ENCODE results near the gene TRIM54.
"Not testable (repeated sequence)": the region's sequence is repeated elsewhere in the genome, so short reads cannot be mapped to it uniquely, and the experiment has no call there.

DNA sequence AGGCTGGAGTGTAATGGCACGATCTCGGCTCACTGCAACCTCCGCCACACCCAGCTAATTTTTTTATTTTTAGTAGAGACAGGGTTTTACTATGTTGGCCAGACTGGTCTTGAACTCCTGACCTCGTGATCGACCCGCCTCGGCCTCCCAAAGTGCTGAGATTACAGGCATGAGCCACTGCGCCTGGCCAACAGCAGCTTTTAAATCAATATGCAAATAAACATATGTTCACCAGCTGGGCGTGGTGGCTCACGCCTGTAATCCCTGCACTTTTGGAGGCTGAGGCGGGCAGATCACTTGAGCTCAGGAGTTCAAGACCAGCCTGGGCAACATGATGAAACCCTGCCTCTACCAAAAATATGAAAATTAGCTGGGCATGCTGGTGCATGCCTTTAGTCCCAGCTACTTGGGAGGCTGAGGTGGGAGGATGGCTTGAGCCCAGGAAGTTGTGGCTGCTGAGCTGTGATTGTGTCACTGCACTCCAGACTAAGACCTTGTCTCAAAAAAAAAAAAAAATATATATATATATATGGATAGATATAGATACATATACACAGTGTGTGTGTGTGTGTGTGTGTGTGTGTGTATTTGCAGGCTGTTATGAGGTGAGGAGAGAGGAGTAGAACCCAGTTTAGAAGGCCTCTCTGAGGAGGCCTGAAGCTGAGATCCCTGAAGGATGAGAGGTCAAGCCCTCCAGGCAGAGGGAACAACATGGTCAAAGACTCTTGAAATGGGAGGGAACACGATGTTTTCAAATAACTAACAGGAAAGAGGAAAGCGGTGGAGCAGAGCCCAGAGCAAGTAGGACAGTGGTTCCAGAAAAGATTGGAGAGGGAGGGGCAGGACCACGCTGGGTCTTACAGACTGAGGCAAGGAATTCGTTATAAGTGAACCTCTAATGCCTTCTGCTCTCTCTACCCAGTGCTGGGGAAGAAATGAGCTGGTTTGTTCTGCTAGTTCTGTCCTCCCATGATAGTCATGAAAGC, 9.4 kb upstream of the TRIM54 start:
- TF ChIP-seq, protein P1, sequence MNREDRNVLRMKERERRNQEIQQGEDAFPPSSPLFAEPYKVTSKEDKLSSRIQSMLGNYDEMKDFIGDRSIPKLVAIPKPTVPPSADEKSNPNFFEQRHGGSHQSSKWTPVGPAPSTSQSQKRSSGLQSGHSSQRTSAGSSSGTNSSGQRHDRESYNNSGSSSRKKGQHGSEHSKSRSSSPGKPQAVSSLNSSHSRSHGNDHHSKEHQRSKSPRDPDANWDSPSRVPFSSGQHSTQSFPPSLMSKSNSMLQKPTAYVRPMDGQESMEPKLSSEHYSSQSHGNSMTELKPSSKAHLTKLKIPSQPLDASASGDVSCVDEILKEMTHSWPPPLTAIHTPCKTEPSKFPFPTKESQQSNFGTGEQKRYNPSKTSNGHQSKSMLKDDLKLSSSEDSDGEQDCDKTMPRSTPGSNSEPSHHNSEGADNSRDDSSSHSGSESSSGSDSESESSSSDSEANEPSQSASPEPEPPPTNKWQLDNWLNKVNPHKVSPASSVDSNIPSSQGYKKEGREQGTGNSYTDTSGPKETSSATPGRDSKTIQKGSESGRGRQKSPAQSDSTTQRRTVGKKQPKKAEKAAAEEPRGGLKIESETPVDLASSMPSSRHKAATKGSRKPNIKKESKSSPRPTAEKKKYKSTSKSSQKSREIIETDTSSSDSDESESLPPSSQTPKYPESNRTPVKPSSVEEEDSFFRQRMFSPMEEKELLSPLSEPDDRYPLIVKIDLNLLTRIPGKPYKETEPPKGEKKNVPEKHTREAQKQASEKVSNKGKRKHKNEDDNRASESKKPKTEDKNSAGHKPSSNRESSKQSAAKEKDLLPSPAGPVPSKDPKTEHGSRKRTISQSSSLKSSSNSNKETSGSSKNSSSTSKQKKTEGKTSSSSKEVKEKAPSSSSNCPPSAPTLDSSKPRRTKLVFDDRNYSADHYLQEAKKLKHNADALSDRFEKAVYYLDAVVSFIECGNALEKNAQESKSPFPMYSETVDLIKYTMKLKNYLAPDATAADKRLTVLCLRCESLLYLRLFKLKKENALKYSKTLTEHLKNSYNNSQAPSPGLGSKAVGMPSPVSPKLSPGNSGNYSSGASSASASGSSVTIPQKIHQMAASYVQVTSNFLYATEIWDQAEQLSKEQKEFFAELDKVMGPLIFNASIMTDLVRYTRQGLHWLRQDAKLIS (CRISPR knock-in tag; IDR thresholded peaks at IDR 0.05; ENCODE audit: borderline replicate concordance) = not testable (repeated sequence)
- TF ChIP-seq NR3C1 (CRISPR knock-in tag; conservative IDR thresholded peaks at IDR 0.05; ENCODE audit: low read depth); FOXK1 (CRISPR knock-in tag; IDR thresholded peaks at IDR 0.05); NFYB (CRISPR knock-in tag; conservative IDR thresholded peaks at IDR 0.05; ENCODE audit: low read depth); ELF4 (CRISPR knock-in tag; IDR thresholded peaks at IDR 0.05; ENCODE audit: low read depth); IRF2 (CRISPR knock-in tag; IDR thresholded peaks at IDR 0.05; ENCODE audit: borderline replicate concordance, low read depth): not testable (repeated sequence)
- TF ChIP-seq, protein P2, sequence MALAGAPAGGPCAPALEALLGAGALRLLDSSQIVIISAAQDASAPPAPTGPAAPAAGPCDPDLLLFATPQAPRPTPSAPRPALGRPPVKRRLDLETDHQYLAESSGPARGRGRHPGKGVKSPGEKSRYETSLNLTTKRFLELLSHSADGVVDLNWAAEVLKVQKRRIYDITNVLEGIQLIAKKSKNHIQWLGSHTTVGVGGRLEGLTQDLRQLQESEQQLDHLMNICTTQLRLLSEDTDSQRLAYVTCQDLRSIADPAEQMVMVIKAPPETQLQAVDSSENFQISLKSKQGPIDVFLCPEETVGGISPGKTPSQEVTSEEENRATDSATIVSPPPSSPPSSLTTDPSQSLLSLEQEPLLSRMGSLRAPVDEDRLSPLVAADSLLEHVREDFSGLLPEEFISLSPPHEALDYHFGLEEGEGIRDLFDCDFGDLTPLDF (CRISPR knock-in tag; IDR thresholded peaks at IDR 0.05) = not testable (repeated sequence)
- TF ChIP-seq, protein P3, sequence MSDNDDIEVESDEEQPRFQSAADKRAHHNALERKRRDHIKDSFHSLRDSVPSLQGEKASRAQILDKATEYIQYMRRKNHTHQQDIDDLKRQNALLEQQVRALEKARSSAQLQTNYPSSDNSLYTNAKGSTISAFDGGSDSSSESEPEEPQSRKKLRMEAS (CRISPR knock-in tag; IDR thresholded peaks at IDR 0.05) = not testable (repeated sequence)
- TF ChIP-seq, protein P4, sequence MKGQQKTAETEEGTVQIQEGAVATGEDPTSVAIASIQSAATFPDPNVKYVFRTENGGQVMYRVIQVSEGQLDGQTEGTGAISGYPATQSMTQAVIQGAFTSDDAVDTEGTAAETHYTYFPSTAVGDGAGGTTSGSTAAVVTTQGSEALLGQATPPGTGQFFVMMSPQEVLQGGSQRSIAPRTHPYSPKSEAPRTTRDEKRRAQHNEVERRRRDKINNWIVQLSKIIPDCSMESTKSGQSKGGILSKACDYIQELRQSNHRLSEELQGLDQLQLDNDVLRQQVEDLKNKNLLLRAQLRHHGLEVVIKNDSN (CRISPR knock-in tag; IDR thresholded peaks at IDR 0.05) = not testable (repeated sequence)
- TF ChIP-seq, protein P5, sequence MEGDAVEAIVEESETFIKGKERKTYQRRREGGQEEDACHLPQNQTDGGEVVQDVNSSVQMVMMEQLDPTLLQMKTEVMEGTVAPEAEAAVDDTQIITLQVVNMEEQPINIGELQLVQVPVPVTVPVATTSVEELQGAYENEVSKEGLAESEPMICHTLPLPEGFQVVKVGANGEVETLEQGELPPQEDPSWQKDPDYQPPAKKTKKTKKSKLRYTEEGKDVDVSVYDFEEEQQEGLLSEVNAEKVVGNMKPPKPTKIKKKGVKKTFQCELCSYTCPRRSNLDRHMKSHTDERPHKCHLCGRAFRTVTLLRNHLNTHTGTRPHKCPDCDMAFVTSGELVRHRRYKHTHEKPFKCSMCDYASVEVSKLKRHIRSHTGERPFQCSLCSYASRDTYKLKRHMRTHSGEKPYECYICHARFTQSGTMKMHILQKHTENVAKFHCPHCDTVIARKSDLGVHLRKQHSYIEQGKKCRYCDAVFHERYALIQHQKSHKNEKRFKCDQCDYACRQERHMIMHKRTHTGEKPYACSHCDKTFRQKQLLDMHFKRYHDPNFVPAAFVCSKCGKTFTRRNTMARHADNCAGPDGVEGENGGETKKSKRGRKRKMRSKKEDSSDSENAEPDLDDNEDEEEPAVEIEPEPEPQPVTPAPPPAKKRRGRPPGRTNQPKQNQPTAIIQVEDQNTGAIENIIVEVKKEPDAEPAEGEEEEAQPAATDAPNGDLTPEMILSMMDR (IDR thresholded peaks at IDR 0.05) = not testable (repeated sequence)
- TF ChIP-seq, protein P6, sequence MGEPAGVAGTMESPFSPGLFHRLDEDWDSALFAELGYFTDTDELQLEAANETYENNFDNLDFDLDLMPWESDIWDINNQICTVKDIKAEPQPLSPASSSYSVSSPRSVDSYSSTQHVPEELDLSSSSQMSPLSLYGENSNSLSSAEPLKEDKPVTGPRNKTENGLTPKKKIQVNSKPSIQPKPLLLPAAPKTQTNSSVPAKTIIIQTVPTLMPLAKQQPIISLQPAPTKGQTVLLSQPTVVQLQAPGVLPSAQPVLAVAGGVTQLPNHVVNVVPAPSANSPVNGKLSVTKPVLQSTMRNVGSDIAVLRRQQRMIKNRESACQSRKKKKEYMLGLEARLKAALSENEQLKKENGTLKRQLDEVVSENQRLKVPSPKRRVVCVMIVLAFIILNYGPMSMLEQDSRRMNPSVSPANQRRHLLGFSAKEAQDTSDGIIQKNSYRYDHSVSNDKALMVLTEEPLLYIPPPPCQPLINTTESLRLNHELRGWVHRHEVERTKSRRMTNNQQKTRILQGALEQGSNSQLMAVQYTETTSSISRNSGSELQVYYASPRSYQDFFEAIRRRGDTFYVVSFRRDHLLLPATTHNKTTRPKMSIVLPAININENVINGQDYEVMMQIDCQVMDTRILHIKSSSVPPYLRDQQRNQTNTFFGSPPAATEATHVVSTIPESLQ (CRISPR knock-in tag; IDR thresholded peaks at IDR 0.05) = not testable (repeated sequence)
- TF ChIP-seq, protein P7, sequence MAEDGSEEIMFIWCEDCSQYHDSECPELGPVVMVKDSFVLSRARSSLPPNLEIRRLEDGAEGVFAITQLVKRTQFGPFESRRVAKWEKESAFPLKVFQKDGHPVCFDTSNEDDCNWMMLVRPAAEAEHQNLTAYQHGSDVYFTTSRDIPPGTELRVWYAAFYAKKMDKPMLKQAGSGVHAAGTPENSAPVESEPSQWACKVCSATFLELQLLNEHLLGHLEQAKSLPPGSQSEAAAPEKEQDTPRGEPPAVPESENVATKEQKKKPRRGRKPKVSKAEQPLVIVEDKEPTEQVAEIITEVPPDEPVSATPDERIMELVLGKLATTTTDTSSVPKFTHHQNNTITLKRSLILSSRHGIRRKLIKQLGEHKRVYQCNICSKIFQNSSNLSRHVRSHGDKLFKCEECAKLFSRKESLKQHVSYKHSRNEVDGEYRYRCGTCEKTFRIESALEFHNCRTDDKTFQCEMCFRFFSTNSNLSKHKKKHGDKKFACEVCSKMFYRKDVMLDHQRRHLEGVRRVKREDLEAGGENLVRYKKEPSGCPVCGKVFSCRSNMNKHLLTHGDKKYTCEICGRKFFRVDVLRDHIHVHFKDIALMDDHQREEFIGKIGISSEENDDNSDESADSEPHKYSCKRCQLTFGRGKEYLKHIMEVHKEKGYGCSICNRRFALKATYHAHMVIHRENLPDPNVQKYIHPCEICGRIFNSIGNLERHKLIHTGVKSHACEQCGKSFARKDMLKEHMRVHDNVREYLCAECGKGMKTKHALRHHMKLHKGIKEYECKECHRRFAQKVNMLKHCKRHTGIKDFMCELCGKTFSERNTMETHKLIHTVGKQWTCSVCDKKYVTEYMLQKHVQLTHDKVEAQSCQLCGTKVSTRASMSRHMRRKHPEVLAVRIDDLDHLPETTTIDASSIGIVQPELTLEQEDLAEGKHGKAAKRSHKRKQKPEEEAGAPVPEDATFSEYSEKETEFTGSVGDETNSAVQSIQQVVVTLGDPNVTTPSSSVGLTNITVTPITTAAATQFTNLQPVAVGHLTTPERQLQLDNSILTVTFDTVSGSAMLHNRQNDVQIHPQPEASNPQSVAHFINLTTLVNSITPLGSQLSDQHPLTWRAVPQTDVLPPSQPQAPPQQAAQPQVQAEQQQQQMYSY (CRISPR knock-in tag; IDR thresholded peaks at IDR 0.05) = not testable (repeated sequence)
